IMR-90 (cell line): Measurements from ENCODE around the gene TTC9. TPM values are rescaled to one million over a fixed set of nuclear protein-coding genes. Genes with fewer than 3 reads are reported as not detected.
A peak's percentile ranks its signal among the peaks of the same experiment; 100 is the strongest.

Experiments used
- ATAC-seq: fragments of 200-7000 bp; cut with Tn5 transposase; 2 replicates; pipeline ENCODE4 v1.9.1; 2020; ENCODE audit warnings: low read depth, mild to moderate bottlenecking, moderate library complexity
- BruUV-seq: library from RNA; stranded (reverse); fragments of 400-500 nt; replicated peaks from 2 replicates; lab custom pipeline; 2021; lab: Mats Ljungman, UMichigan
- CTCF ChIA-PET: fragments of 300-600 bp; formaldehyde crosslinking; extraction: SDS; loops from one replicate; lab custom pipeline; 2021; ENCODE audit warnings: antibody characterized with exemption; lab: Yijun Ruan, JAX
- POLR2A ChIA-PET: fragments of 300-600 bp; sonication (Branson Sonifier 250); formaldehyde crosslinking; loops from one replicate; lab custom pipeline; 2022; ENCODE audit warnings: antibody characterized with exemption; ENCODE audit not compliant: unreplicated experiment; lab: Charles Lee
- DNase-seq: peaks from one replicate; pipeline ENCODE4 v3.0.0; 2013
- H2AFZ ChIP-seq: replicated peaks from 2 replicates; pipeline ENCODE3; 2013; ENCODE audit warnings: low read length, mild to moderate bottlenecking; ENCODE audit not compliant: poor library complexity
- H2AK5ac ChIP-seq: 2 replicates; pipeline ENCODE4 v1.6.1; 2013; ENCODE audit warnings: low read depth, low read length, inconsistent platforms
- H2AK9ac ChIP-seq: replicated peaks from 2 replicates; pipeline ENCODE3; 2013; ENCODE audit warnings: mild to moderate bottlenecking, low read depth, low read length, moderate library complexity; ENCODE audit not compliant: poor library complexity
- H2BK120ac ChIP-seq: 2 replicates; pipeline ENCODE4 v1.6.1; 2013; ENCODE audit warnings: low read depth, low read length, inconsistent platforms
- H2BK15ac ChIP-seq: 3 replicates; pipeline ENCODE4 v1.6.1; 2013; ENCODE audit warnings: low read depth, low read length, inconsistent platforms
- H2BK20ac ChIP-seq: 2 replicates; pipeline ENCODE4 v1.6.1; 2013; ENCODE audit warnings: low read depth, mild to moderate bottlenecking, inconsistent platforms, low read length, moderate library complexity
- H2BK5ac ChIP-seq: 2 replicates; pipeline ENCODE4 v1.6.1; 2013; ENCODE audit warnings: mild to moderate bottlenecking, low read depth, low read length, inconsistent platforms; ENCODE audit not compliant: poor library complexity, severe bottlenecking
- H3K14ac ChIP-seq: replicated peaks from 2 replicates; pipeline ENCODE4 v1.6.1; 2013; ENCODE audit warnings: low read depth, low read length, inconsistent platforms
- H3K18ac ChIP-seq: 2 replicates; pipeline ENCODE4 v1.6.1; 2013; ENCODE audit warnings: low read depth, low read length, control low read depth
- H3K23ac ChIP-seq: 2 replicates; pipeline ENCODE4 v1.6.1; 2013; ENCODE audit warnings: low read depth, low read length, inconsistent platforms
- H3K27ac ChIP-seq: 2 replicates; pipeline ENCODE4 v1.5.1; 2013; ENCODE audit warnings: mild to moderate bottlenecking, control low read depth, low read length; ENCODE audit not compliant: insufficient read depth
- H3K27me3 ChIP-seq: 2 replicates; pipeline ENCODE4 v1.6.1; 2013; ENCODE audit warnings: low read length; ENCODE audit not compliant: control insufficient read depth, insufficient read depth
- H3K36me3 ChIP-seq: 2 replicates; pipeline ENCODE4 v1.6.1; 2013; ENCODE audit warnings: low read length, mixed read lengths; ENCODE audit not compliant: control insufficient read depth, insufficient read depth
- H3K4ac ChIP-seq: 2 replicates; pipeline ENCODE4 v1.6.1; 2013; ENCODE audit warnings: low read depth, low read length, inconsistent platforms
- H3K4me1 ChIP-seq: 2 replicates; pipeline ENCODE4 v1.6.1; 2013; ENCODE audit warnings: low read length, mixed read lengths; ENCODE audit not compliant: control insufficient read depth, insufficient read depth
- H3K4me2 ChIP-seq: 2 replicates; pipeline ENCODE4 v1.6.1; 2013; ENCODE audit warnings: low read depth, mild to moderate bottlenecking, control low read depth, low read length, moderate library complexity
- H3K4me3 ChIP-seq: 2 replicates; pipeline ENCODE4 v1.5.1; 2013; ENCODE audit warnings: low read depth, mild to moderate bottlenecking, control low read depth, low read length, moderate library complexity; ENCODE audit not compliant: insufficient read depth
- H3K56ac ChIP-seq: 2 replicates; pipeline ENCODE4 v1.6.1; 2013; ENCODE audit warnings: low read length, inconsistent platforms; ENCODE audit not compliant: insufficient read depth; ENCODE audit errors: extremely low read depth
- H3K79me1 ChIP-seq, 2 experiments: 2 replicates each; pipeline ENCODE4 v1.6.1; 2013; ENCODE audit warnings: low read length in 2 of 2, inconsistent platforms in 1 of 2, low read depth in 1 of 2
- H3K9ac ChIP-seq: 2 replicates; pipeline ENCODE4 v1.6.1; 2013; ENCODE audit warnings: low read depth, low read length, control low read depth
- H3K9me1 ChIP-seq: 2 replicates; pipeline ENCODE4 v1.6.1; 2013; ENCODE audit warnings: low read length, inconsistent platforms; ENCODE audit not compliant: insufficient read depth
- H3K9me3 ChIP-seq: 2 replicates; pipeline ENCODE4 v1.6.1; 2013; ENCODE audit warnings: low read length; ENCODE audit not compliant: control insufficient read depth, insufficient read depth
- H4K20me1 ChIP-seq: 2 replicates; pipeline ENCODE4 v1.6.1; 2013; ENCODE audit warnings: low read length, inconsistent platforms; ENCODE audit not compliant: insufficient read depth
- H4K5ac ChIP-seq: 2 replicates; pipeline ENCODE4 v1.6.1; 2013; ENCODE audit warnings: mild to moderate bottlenecking, low read depth, low read length, control low read depth
- H4K8ac ChIP-seq, 2 experiments: 2 replicates each; pipeline ENCODE4 v1.6.1; 2013; ENCODE audit warnings: low read depth in 2 of 2, low read length in 2 of 2, control low read depth in 1 of 2, inconsistent platforms in 1 of 2
- H4K91ac ChIP-seq: 2 replicates; pipeline ENCODE4 v1.6.1; 2013; ENCODE audit warnings: low read depth, low read length, inconsistent platforms; ENCODE audit not compliant: insufficient read depth
- CEBPB ChIP-seq: IDR thresholded peaks from 2 replicates; pipeline ENCODE4 v1.6.1; 2012; ENCODE audit warnings: low read depth, low read length, improper control_type of control experiment
- RCOR1 ChIP-seq: IDR thresholded peaks from 2 replicates; pipeline ENCODE4 v1.6.1; 2012; ENCODE audit warnings: mild to moderate bottlenecking, low read length, improper control_type of control experiment; ENCODE audit not compliant: insufficient replicate concordance
- WGBS, 2 experiments: methylation state at CpG; one replicate each; pipeline versions ENCODE4 v1.1.5 to v1.1.7; 2013; ENCODE audit warnings: missing lambda C conversion rate in 2 of 2; ENCODE audit not compliant: insufficient read length in 1 of 2; ENCODE audit errors: extremely low coverage in 2 of 2; 5-methylcytosine and 5-hydroxymethylcytosine counted together
- dilution Hi-C: fragments of 300-500 bp; cut with HindIII; formaldehyde crosslinking; loops from one replicate; pipeline ENCODE4 v1.14.3; 2018; ENCODE audit warnings: low sequenced_read_pairs; ENCODE audit not compliant: unreplicated experiment
- in situ Hi-C: fragments of 300-500 bp; cut with MboI; formaldehyde crosslinking; loops from 3 replicates; pipeline ENCODE4 v1.14.3; 2019; ENCODE audit warnings: low sequenced_read_pairs, inconsistent platforms, mixed read lengths
- intact Hi-C: fragments of 100-400 bp; cut with micrococcal nuclease; formaldehyde crosslinking; loops from 2 replicates; pipeline ENCODE4 v1.10.0; 2022
- polyA plus RNA-seq, 3 experiments: library from polyadenylated mRNA; depleted of rRNA; stranded (reverse); fragments of >200 nt; gene quantifications; 2 replicates each; pipeline ENCODE4 v1.2.3, GENCODE V29; 2012; ENCODE audit warnings: low replicate concordance in 1 of 3
- total RNA-seq: library from RNA; depleted of rRNA; stranded (reverse); fragments of >200 nt; gene quantifications from 2 replicates; pipeline ENCODE4 v1.2.3, GENCODE V29; 2012

Gene TTC9
- total and polyA plus RNA-seq, 2 of the 4 experiments (the other 2 are of a cell fraction): 0.02 TPM; not detected in 1

DNA sequence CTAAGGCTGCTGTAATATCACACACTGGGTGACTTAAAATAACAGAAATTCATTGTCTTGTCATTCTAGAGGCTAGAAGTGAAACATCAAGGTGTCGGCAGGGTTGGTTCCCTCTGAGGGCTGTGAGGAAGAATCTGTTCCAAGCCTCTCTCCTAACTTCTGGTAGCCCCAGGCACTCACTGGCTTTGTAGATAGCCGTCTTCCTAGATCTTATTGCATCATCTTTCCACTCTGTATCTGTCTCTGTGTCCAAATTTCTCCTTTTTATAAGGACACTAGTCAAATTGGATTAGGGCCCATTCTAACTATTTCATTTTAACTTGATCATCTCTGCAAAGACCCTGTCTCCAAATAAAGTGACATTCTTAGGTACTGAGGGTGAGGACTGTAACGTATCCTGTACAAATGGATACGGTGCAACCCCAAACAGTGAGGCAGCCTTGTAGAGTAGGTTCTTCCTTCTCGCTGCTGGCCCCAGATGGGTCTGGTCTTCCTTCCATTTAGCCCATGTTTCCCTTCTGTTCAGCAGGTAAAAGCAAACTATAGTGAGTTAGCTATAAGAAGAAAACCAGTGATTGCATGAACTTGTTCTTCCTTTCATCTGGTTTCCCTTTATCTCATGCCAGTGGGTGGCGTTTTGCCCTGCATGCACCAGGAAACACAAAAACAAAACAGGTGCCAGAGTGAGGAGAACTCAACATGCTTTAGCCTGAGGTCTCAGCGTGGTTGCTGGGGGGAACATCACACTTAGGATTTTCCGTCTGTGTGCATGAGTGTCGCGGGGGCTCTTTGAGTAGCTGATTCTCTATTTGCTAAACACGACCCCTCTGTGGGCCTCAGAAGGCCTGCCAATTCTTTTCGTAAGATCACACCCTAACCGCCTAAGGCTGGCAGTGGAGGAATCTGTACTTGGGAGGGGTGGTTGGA lies 19.5 kb downstream of the TTC9 start:
- Histone ChIP-seq H3K27ac (no peak overlapping the region), H2BK20ac (no peak overlapping the region), H3K14ac (no peak overlapping the region), H3K9ac (no peak overlapping the region), H4K5ac (no peak overlapping the region), H4K20me1 (no peaks in the 10 kb centered on the region), H2BK5ac (no peak overlapping the region), H3K4ac (no peak overlapping the region), H3K9me1 (no peaks in the 10 kb centered on the region), H3K23ac (no peak overlapping the region), H2AFZ (no peak overlapping the region), H2AK5ac (no peak overlapping the region), H3K4me1 (peaks cover 1% of the 10 kb centered on the region; the same call in 1 of the 2 replicates), H3K4me3 (no peak overlapping the region), H3K36me3 (no peaks in the 10 kb centered on the region), H3K56ac (no peak overlapping the region), H3K9me3 (no peaks in the 10 kb centered on the region), H4K91ac (no peak overlapping the region), H3K18ac (no peak overlapping the region), H4K8ac (no peak overlapping the region), H3K27me3 (peaks cover 15% of the 10 kb centered on the region; the same call in 1 of the 2 replicates), H2BK15ac (no peak overlapping the region), H2BK120ac (no peak overlapping the region), H3K4me2 (no peak overlapping the region), H3K79me1 (no peaks in the 10 kb centered on the region), H2AK9ac (no peak overlapping the region)
- TF ChIP-seq CEBPB (peak; percentile 48; the same call in 1 of the 2 replicates), RCOR1 (no peak)
- intact Hi-C loops (no loop called here), dilution Hi-C loops (no loop called here), in situ Hi-C loops (no loop called here)
- ChIA-PET POLR2A (no interaction called here), CTCF (no interaction called here)
- no peak for ATAC-seq
- WGBS, 2 experiments: no CpG with 5 or more reads among the region's 13 CpGs
- no peak for DNase-seq
- BruUV-seq: no TSS peak
